ENCODE results near the gene CACNG3.

DNA sequence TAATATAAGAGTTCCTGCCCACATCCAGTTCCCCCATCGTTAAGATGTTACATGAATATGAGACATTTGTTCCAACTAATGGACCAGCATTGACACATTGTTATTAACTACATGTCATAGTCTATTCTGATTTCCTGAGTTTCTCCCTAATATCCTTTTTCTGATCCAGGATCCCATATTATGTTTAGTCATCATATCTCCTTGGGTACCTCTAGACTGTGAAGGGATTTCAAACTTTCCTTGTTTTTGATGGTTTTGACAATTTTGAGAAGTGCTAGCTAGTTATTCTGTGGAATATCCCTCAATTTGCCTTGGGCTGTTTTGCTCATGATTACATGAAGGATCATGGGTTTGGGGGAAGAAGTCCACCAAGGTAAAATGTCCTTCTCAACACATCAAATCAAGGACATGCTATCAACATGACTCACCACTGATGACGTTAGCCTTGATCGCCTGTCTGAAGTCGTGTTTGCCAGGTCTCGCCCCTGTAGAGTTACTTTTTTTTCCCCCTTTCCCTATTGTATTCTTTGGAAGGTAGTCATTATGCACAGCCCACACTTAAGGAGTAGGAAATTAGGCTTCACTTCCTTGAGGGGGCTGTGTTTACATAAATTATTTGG lies 42.5 kb downstream of the CACNG3 start:
- TF ChIP-seq, protein P1, sequence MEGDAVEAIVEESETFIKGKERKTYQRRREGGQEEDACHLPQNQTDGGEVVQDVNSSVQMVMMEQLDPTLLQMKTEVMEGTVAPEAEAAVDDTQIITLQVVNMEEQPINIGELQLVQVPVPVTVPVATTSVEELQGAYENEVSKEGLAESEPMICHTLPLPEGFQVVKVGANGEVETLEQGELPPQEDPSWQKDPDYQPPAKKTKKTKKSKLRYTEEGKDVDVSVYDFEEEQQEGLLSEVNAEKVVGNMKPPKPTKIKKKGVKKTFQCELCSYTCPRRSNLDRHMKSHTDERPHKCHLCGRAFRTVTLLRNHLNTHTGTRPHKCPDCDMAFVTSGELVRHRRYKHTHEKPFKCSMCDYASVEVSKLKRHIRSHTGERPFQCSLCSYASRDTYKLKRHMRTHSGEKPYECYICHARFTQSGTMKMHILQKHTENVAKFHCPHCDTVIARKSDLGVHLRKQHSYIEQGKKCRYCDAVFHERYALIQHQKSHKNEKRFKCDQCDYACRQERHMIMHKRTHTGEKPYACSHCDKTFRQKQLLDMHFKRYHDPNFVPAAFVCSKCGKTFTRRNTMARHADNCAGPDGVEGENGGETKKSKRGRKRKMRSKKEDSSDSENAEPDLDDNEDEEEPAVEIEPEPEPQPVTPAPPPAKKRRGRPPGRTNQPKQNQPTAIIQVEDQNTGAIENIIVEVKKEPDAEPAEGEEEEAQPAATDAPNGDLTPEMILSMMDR (conservative IDR thresholded peaks at IDR 0.05; ENCODE audit: low read depth, low read length): no peak
- TF ChIP-seq BHLHE40 (IDR thresholded peaks at IDR 0.05; ENCODE audit: low read depth, low read length): no peak
- no peak for TF ChIP-seq USF2 (IDR thresholded peaks at IDR 0.05; ENCODE audit: low read depth, low read length)
- TF ChIP-seq POLR2A (IDR thresholded peaks at IDR 0.05; ENCODE audit: low read depth, low read length): no peak
- no peak for TF ChIP-seq RAD21 (IDR thresholded peaks at IDR 0.05; ENCODE audit: low read length)
- TF ChIP-seq MAZ (IDR thresholded peaks at IDR 0.05; ENCODE audit: borderline replicate concordance, low read depth, low read length): no peak
- no peak for TF ChIP-seq SMC3 (IDR thresholded peaks at IDR 0.05; ENCODE audit: low read depth, low read length)
- TF ChIP-seq CEBPB (IDR thresholded peaks at IDR 0.05; ENCODE audit: low read depth, low read length): no peak
